ENCODE measurements around the gene NPW. TPM values are rescaled to one million over a fixed set of nuclear protein-coding genes. Genes with fewer than 3 reads are reported as not detected.

The NPW gene
- total RNA-seq, 1 experiment from 2014 or later: 7.1 TPM

DNA sequence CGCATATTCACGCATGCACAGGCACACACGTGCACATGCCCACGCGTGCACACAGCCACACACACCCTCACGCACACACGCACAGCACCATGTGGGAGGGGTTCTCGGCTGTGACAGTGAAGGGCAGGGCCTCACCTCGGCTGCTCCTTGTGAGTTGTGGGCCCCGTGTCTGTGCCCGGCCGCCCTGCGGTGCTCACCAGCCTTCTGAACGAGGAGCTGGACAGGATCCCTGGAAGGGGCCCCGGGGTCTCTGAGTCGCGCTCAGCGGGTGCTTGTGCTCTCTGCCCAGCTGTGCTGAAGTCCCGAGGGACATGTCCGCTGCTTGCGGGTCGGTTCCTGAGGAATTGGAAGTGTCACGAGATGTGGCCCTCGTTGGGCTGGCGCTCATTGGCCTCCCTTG is 44.3 kb downstream of the NPW start:
- Histone ChIP-seq H3K9ac (ENCODE audit: extremely low read depth, insufficient read length, low read length) (no peak overlapping the region), H2BK15ac (ENCODE audit: low read depth, low read length) (no peak overlapping the region), H4K5ac (ENCODE audit: insufficient read length, low read depth, low read length) (no peak overlapping the region), H3T11ph (ENCODE audit: low read length) (no peak overlapping the region), H2BK12ac (ENCODE audit: insufficient read length, low read depth, low read length) (no peak overlapping the region), H3K4me2 (ENCODE audit: insufficient read depth, insufficient read length, low read length) (no peak overlapping the region), H4K8ac (replicated peaks; ENCODE audit: insufficient read length, low read depth, low read length) (no peak overlapping the region), H2BK120ac (ENCODE audit: low read depth, low read length, poor library complexity, severe bottlenecking) (no peak overlapping the region), H4K91ac (ENCODE audit: insufficient read length, low read depth, low read length) (no peak overlapping the region), H3K27ac (ENCODE audit: insufficient read length, low read depth, low read length) (no peak overlapping the region), H3K9me3 (ENCODE audit: control insufficient read depth, low read depth, low read length) (no peaks in the 10 kb centered on the region), H3K4me1 (ENCODE audit: insufficient read depth, low read length) (no peaks in the 10 kb centered on the region), H2AK5ac (ENCODE audit: insufficient read length, low read length) (no peak overlapping the region), H3K23me2 (ENCODE audit: insufficient read length, low read depth, low read length, poor library complexity, severe bottlenecking) (peaks cover 3% of the 10 kb centered on the region), H2BK5ac (ENCODE audit: insufficient read length, low read length) (no peak overlapping the region), H3K79me1 (ENCODE audit: insufficient read depth, low read depth, low read length, poor library complexity, severe bottlenecking) (no peaks in the 10 kb centered on the region), H3K4ac (ENCODE audit: low read depth, low read length) (no peak overlapping the region), H3K79me2 (ENCODE audit: insufficient read depth, low read length) (no peaks in the 10 kb centered on the region), H3K14ac (ENCODE audit: insufficient read depth, low read length) (no peak overlapping the region), H3K18ac (ENCODE audit: insufficient read length, low read depth, low read length) (no peak overlapping the region), H3K56ac (ENCODE audit: insufficient read length, low read depth, low read length) (no peak overlapping the region), H3K27me3 (ENCODE audit: insufficient read depth, low read length) (no peaks in the 10 kb centered on the region), H2AFZ (ENCODE audit: low read length) (no peak overlapping the region), H3K23ac (ENCODE audit: insufficient read length, low read depth, low read length) (no peak overlapping the region), H4K20me1 (ENCODE audit: control insufficient read depth, insufficient read depth, insufficient read length) (no peaks in the 10 kb centered on the region), H2BK20ac (ENCODE audit: low read depth, low read length, poor library complexity, severe bottlenecking) (no peak overlapping the region)
- Mint-ChIP-seq H3K36me3 (ENCODE audit: insufficient read depth in 1 of 3, low read depth in 3 of 3) (peaks cover 8 to 44% (median 25%) of the 10 kb centered on the region in 3 experiments; a peak in 6 of 7 replicates), H3K27me3 (ENCODE audit: low read depth) (no peaks in the 10 kb centered on the region), H3K27ac (no peak overlapping the region), H3K9me3 (no peaks in the 10 kb centered on the region), H3K4me3 (no peak overlapping the region), H3K4me1 (no peaks in the 10 kb centered on the region)
- no peak for DNase-seq
- TF ChIP-seq, protein P1, sequence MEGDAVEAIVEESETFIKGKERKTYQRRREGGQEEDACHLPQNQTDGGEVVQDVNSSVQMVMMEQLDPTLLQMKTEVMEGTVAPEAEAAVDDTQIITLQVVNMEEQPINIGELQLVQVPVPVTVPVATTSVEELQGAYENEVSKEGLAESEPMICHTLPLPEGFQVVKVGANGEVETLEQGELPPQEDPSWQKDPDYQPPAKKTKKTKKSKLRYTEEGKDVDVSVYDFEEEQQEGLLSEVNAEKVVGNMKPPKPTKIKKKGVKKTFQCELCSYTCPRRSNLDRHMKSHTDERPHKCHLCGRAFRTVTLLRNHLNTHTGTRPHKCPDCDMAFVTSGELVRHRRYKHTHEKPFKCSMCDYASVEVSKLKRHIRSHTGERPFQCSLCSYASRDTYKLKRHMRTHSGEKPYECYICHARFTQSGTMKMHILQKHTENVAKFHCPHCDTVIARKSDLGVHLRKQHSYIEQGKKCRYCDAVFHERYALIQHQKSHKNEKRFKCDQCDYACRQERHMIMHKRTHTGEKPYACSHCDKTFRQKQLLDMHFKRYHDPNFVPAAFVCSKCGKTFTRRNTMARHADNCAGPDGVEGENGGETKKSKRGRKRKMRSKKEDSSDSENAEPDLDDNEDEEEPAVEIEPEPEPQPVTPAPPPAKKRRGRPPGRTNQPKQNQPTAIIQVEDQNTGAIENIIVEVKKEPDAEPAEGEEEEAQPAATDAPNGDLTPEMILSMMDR (conservative IDR thresholded peaks at IDR 0.05): no peak
- WGBS (ENCODE audit: extremely low coverage, insufficient read length, low lambda C conversion rate): no CpG with 5 or more reads among the region's 25 CpGs

Data from H9 (cell line).